Activated CD4-positive, alpha-beta T cell treated with anti-CD3 and anti-CD28 coated beads, Interleukin-2, amount 10 ng/mL, durations not matched to agents 7 days and 5 days (primary cell): Measurements from ENCODE around the gene ANKRD33B. TPM values are rescaled to one million over a fixed set of nuclear protein-coding genes. Genes with fewer than 3 reads are reported as not detected.
A peak's percentile ranks its signal among the peaks of the same experiment; 100 is the strongest.

ENCODE experiments used
- CTCF ChIA-PET: fragments of 350-600 bp; sonication (Branson Sonifier 250); formaldehyde crosslinking; loops from one replicate; lab custom pipeline; 2021; ENCODE audit warnings: antibody characterized with exemption; lab: Charles Lee
- POLR2A ChIA-PET: fragments of 350-600 bp; sonication (Branson Sonifier 250); formaldehyde crosslinking; loops from one replicate; lab custom pipeline; 2021; ENCODE audit warnings: antibody characterized with exemption; lab: Charles Lee
- DNase-seq: peaks from one replicate; pipeline ENCODE4 v3.0.0-alpha.2; 2020
- H3K27ac Mint-ChIP-seq: one replicate; pipeline ENCODE4 v1.8.0; 2021; ENCODE audit warnings: mild to moderate bottlenecking, moderate library complexity, mixed read lengths
- H3K27me3 Mint-ChIP-seq: one replicate; pipeline ENCODE4 v1.8.0; 2021; ENCODE audit warnings: mixed read lengths
- H3K36me3 Mint-ChIP-seq: one replicate; pipeline ENCODE4 v1.8.0; 2021; ENCODE audit warnings: low read depth, mixed read lengths
- H3K4me1 Mint-ChIP-seq: one replicate; pipeline ENCODE4 v1.8.0; 2021; ENCODE audit warnings: mixed read lengths
- H3K4me3 Mint-ChIP-seq: one replicate; pipeline ENCODE4 v1.8.0; 2021; ENCODE audit warnings: mild to moderate bottlenecking, moderate library complexity, mixed read lengths
- H3K9me3 Mint-ChIP-seq: one replicate; pipeline ENCODE4 v1.8.0; 2021; ENCODE audit warnings: mixed read lengths
- total RNA-seq, 2 experiments: library from RNA; stranded (reverse); gene quantifications; one replicate each; pipeline ENCODE4 v1.2.3, GENCODE V29; 2021

The ANKRD33B gene
- total RNA-seq, 2 experiments from 2014 or later: 3.2 to 3.7 TPM

DNA sequence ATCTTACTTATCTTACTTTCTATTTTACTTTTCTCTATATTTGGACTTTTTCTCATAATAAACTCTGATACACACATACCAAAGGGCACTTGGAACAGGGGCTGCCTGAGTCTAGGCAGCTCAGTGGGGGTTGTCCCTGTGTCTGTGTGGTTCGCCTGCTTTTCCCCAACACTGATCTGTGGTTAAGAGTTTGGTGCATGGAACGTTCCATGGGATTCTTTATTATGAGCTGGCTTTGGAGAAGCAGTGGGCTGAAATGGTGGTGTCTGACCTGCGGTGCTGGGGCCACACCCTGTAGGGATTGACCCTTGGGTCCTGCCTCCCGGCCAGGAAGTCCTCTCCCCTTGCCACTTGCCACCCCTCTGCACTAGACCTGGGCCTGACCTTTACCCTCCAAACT, 47.4 kb downstream of the ANKRD33B start:
- H3K27ac Mint-ChIP-seq: no peak overlapping the region
- peaks cover 12% of the 10 kb centered on the region for H3K4me1 Mint-ChIP-seq
- no peaks in the 10 kb centered on the region for H3K36me3 Mint-ChIP-seq
- DNase-seq: no peak
- H3K9me3 Mint-ChIP-seq: no peaks in the 10 kb centered on the region
- ChIA-PET CTCF (interaction anchor here (1.4 kb wide), 1 partner anchor 16 kb away, joined by 4 read pairs; no protein-coding TSS in a partner anchor), POLR2A (no interaction called here)
- no peaks in the 10 kb centered on the region for H3K27me3 Mint-ChIP-seq
- H3K4me3 Mint-ChIP-seq: no peak overlapping the region

DNA sequence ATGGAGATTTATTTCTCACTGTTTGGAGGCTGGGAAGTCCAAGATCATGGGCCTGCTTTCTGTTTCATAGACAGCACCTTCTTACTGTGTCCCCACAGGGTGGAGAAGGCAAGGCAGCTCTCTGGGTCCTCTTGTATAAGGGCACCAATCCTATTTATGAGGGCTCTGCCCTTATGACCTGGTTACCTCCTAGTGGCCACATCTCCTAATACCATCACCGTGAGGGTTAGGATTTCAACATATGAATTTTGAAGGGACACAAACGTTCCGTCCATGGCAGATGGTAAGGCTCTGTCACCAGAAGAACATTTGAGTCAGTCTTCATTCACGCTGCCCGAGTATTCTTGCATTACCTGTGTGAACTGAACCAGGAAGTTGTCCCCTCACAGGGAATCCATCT, 48.4 kb downstream of the ANKRD33B start:
- Mint-ChIP-seq H3K27ac (no peak overlapping the region), H3K9me3 (no peaks in the 10 kb centered on the region), H3K4me1 (peaks cover 7% of the 10 kb centered on the region), H3K27me3 (no peaks in the 10 kb centered on the region), H3K36me3 (no peaks in the 10 kb centered on the region), H3K4me3 (no peak overlapping the region)
- POLR2A ChIA-PET: no interaction called here
- CTCF ChIA-PET: interaction anchor here (1.4 kb wide), 1 partner anchor 15 kb away, joined by 4 read pairs; no protein-coding TSS in a partner anchor
- DNase-seq: no peak

DNA sequence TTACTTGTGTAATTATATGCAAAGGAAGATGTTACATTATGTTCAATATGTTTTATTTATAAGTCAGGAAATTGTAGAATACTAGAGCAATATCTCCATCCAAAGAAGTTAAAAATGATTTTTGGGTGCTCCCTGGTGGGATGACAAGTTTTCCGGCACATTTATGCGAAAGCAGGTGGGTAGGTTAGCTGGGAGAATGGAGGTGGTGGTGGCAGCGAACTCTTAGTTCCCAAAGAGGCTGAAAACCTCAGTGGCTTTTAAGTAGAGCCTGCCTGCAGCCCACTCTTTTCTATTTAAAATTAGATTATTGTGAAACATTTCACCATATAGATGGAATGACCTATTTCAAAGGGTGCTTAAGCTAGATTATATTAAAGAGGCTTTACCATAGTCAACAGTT, 51.8 kb downstream of the ANKRD33B start:
- no peaks in the 10 kb centered on the region for H3K4me1 Mint-ChIP-seq

DNA sequence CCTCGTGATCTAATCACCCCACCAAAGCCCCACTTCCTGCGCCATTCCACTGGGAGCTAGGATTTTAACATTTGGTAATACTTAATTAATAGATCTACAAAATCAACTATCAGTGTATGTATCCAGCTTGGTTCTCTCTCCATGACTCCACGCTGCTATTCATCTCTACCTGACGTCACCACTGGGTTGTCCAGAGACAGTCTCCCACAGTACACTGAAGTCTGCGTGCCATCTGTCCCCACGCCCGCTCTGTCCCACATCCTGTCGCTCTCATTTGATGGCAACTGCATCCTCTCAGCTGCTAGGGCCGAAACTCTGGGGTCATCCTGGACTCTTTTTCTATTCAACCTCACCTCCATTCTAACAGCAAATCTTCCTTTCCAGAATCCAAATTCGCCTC, 53.2 kb downstream of the ANKRD33B start:
- no peaks in the 10 kb centered on the region for H3K9me3 Mint-ChIP-seq
- no peaks in the 10 kb centered on the region for H3K27me3 Mint-ChIP-seq
- no peak overlapping the region for H3K27ac Mint-ChIP-seq
- no peak overlapping the region for H3K4me3 Mint-ChIP-seq
- DNase-seq: no peak
- peaks cover 4% of the 10 kb centered on the region for H3K36me3 Mint-ChIP-seq
- CTCF ChIA-PET: interaction anchor here (2.1 kb wide), 1 partner anchor 10 kb away, joined by 6 read pairs; no protein-coding TSS in a partner anchor
- H3K4me1 Mint-ChIP-seq: peaks cover 5% of the 10 kb centered on the region
- POLR2A ChIA-PET: no interaction called here

More for the DNA sequence above, 51.8 kb downstream of the ANKRD33B start:
- ChIA-PET POLR2A (no interaction called here), CTCF (interaction anchor here (1.4 to 2.1 kb wide), 2 partner anchors 10 to 12 kb away, joined by 4 to 6 read pairs; no protein-coding TSS in a partner anchor)
- Mint-ChIP-seq H3K27me3 (no peaks in the 10 kb centered on the region), H3K4me3 (no peak overlapping the region), H3K27ac (no peak overlapping the region), H3K36me3 (peaks cover 4% of the 10 kb centered on the region), H3K9me3 (no peaks in the 10 kb centered on the region)
- DNase-seq: no peak

DNA sequence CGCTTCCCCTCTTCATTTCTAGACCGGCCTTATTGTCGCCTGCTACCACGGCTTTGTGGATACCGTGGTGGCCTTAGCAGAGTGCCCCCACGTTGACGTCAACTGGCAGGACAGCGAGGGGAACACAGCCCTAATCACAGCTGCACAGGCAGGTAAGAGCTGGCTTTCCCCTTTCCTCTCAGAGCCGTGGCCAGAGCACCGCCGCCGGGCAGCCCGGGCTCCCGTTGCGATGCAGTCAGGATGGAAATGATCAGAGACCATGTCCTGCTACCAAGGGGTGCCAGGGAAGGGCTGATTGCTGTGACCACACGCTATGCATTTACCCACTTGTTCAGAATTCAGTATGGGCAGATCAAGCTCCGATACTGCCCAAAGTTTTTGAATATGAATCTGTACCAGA, 54.4 kb downstream of the ANKRD33B start:
- no peaks in the 10 kb centered on the region for H3K27me3 Mint-ChIP-seq
- CTCF ChIA-PET: interaction anchor here (0.7 to 1.6 kb wide), 2 partner anchors 9 to 14 kb away, joined by 3 to 4 read pairs; no protein-coding TSS in a partner anchor
- H3K27ac Mint-ChIP-seq: no peak overlapping the region
- H3K4me1 Mint-ChIP-seq: peaks cover 6% of the 10 kb centered on the region
- POLR2A ChIA-PET: no interaction called here
- H3K4me3 Mint-ChIP-seq: no peak overlapping the region
- no peak for DNase-seq
- no peaks in the 10 kb centered on the region for H3K9me3 Mint-ChIP-seq
- H3K36me3 Mint-ChIP-seq: peaks cover 4% of the 10 kb centered on the region

DNA sequence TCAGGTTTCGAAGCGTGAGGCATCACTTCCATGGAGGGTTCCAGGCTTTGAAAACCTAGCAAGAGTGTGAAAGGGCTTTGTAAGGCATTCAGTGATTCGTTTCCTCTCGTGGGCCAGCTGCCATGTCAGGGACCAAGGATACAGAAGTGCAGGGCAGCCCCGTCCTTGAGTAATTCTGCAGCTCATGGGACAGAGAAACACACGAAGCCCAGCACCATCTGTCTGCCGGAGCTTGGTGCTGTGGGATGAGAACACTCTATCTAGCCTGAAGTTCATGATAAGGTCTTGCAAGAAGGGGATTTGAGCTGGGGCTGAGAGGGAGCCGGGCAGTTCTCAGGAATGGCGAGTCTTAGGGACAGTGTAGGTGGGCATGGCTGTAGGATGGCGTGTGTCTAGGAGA, 55.8 kb downstream of the ANKRD33B start:
- CTCF ChIA-PET: interaction anchor here (1.3 to 1.6 kb wide), 2 partner anchors 8 to 10 kb away, joined by 3 to 4 read pairs; no protein-coding TSS in a partner anchor

DNA sequence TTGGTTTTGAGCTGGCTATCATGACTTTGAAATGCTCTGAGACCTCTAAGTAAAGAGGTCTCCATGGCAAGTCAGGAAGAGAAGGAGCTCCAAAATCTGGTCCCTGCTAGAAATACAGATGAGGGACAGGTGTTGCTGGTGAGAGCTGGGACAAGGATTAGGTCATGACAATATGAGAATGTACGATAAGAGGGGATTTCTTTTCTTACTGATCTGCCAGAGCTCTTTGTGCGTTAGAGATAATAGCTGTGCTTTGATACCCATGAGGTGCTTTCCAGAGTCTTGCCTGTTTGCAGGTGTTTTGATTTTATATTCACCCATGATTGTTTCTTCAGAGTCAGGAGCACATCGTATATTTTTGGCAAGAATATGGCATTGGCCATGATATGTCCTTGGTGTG, 56.5 kb downstream of the ANKRD33B start:
- Mint-ChIP-seq H3K9me3 (no peaks in the 10 kb centered on the region), H3K27ac (no peak overlapping the region), H3K27me3 (no peaks in the 10 kb centered on the region), H3K4me1 (peaks cover 6% of the 10 kb centered on the region), H3K4me3 (no peak overlapping the region), H3K36me3 (peaks cover 4% of the 10 kb centered on the region)
- CTCF ChIA-PET: interaction anchor here (1.3 kb wide), 1 partner anchor 11 kb away, joined by 3 read pairs; no protein-coding TSS in a partner anchor
- POLR2A ChIA-PET: no interaction called here
- no peak for DNase-seq

More for the DNA sequence above, 55.8 kb downstream of the ANKRD33B start:
- no peak overlapping the region for H3K4me3 Mint-ChIP-seq
- H3K27ac Mint-ChIP-seq: no peak overlapping the region
- peaks cover 6% of the 10 kb centered on the region for H3K4me1 Mint-ChIP-seq
- H3K27me3 Mint-ChIP-seq: no peaks in the 10 kb centered on the region
- peaks cover 4% of the 10 kb centered on the region for H3K36me3 Mint-ChIP-seq
- H3K9me3 Mint-ChIP-seq: no peaks in the 10 kb centered on the region
- no peak for DNase-seq
- POLR2A ChIA-PET: no interaction called here

DNA sequence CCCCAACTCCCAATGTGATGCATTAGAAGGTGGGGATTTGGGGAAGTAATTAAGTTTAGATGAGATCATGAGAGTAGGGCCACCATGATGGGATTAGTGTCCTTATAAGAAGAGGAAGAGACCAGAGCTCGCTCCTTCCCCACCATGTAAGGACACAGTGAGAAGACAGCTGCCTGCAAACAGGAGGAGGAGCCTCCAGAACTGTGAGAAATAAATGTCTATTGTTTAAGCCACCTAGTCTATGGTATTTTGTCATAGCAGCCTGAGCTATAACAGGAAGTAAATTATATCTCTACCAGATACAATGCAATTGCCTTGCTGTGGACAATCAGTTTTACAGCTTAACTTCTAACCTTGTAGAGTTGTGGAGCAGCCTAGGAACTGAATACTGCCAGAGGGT, 58.0 kb downstream of the ANKRD33B start:
- H3K27ac Mint-ChIP-seq: peak overlapping the region; percentile 21
- no peaks in the 10 kb centered on the region for H3K9me3 Mint-ChIP-seq
- H3K27me3 Mint-ChIP-seq: no peaks in the 10 kb centered on the region
- peaks cover 6% of the 10 kb centered on the region for H3K4me1 Mint-ChIP-seq
- ChIA-PET CTCF (interaction anchor here (1.4 kb wide), 1 partner anchor 12 kb away, joined by 7 read pairs; no protein-coding TSS in a partner anchor), POLR2A (no interaction called here)
- no peak overlapping the region for H3K4me3 Mint-ChIP-seq
- H3K36me3 Mint-ChIP-seq: peaks cover 4% of the 10 kb centered on the region
- DNase-seq: no peak

DNA sequence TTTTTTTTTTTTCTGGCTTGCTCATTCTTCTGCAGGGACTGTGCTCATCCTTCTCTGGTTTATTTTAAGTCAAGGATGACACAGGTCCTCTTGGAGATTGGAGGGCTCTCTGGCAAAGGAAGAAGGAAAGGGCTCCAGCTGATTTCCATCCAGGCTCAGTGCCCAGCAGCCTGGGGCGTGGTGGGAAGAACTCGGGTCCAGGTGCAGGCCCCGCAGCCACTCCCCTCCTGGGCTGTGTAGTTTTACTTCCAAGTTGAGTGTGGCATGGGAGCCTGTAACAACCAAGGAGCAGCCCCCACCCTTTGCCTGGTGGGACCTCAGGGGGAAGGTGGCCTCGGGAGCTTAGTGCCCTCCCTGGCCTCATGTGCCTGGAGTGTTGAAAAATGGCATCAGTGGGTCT, 58.9 kb downstream of the ANKRD33B start:
- Mint-ChIP-seq H3K4me3 (no peak overlapping the region), H3K27ac (no peak overlapping the region), H3K36me3 (peaks cover 4% of the 10 kb centered on the region), H3K9me3 (no peaks in the 10 kb centered on the region), H3K4me1 (peaks cover 16% of the 10 kb centered on the region), H3K27me3 (no peaks in the 10 kb centered on the region)
- DNase-seq: no peak
- ChIA-PET POLR2A (no interaction called here), CTCF (interaction anchor here (0.6 to 1.4 kb wide), 2 partner anchors 11 to 193 kb away, joined by 4 to 7 read pairs; no protein-coding TSS in a partner anchor)

DNA sequence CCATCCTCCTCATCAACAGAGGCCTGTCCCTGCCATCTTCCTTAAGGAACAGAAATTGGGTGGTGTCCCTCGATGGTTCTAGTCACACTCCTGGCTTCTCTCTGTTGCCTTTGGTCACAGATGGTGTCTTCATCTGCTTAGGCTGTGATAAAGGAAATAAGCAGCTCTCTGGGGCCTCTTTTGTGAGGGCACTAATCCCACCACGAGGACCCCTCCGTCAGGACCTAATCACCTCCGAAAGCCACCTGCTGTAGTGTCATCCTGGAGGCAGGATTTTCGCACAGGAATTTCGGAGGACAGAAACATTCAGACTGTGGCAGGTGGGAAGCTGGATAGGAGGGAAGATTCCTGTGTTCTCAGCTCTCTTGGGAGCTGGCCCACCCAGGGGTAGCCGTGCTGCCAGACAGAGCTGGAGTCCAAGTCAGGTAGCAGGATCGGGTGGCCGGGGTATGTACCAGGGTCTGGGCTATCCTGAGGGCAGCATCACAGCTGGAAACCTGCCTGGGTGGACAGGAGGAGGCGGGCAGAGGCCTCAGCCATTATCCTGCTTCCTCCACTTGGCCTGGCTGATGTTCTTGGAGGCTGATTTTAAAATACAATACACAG, 59.5 kb downstream of the ANKRD33B start:
- no peak overlapping the region for H3K4me3 Mint-ChIP-seq
- peaks cover 4% of the 10 kb centered on the region for H3K36me3 Mint-ChIP-seq
- no peaks in the 10 kb centered on the region for H3K9me3 Mint-ChIP-seq
- H3K27me3 Mint-ChIP-seq: no peaks in the 10 kb centered on the region
- H3K4me1 Mint-ChIP-seq: peaks cover 19% of the 10 kb centered on the region
- DNase-seq: no peak
- no peak overlapping the region for H3K27ac Mint-ChIP-seq
- CTCF ChIA-PET: interaction anchor here (0.6 kb wide), 1 partner anchor 194 kb away, joined by 4 read pairs; no protein-coding TSS in a partner anchor
- POLR2A ChIA-PET: interaction anchor here (0.6 kb wide), 1 partner anchor 9 kb away, joined by 3 read pairs; no protein-coding TSS in a partner anchor

DNA sequence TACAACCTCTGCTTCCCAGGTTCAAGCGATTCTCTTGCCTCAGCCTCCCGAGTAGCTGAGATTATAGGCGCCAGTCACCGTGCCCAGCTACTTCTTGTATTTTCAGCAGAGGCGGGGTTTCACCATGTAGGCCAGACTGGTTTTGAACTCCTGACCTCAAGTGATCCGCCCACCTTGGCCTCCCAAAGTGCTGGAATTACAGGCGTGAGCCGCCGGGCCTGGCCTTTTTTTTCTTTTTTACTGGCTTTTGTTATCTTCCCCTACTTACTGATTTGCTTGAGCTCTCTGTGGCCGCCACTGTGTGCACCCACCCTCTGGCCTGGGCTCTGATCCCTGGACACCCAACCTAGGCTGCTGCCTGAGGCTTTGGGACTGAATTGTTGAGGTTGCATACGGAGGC, 60.3 kb downstream of the ANKRD33B start:
- no peak overlapping the region for H3K27ac Mint-ChIP-seq
- CTCF ChIA-PET: no interaction called here
- no peak for DNase-seq
- H3K36me3 Mint-ChIP-seq: peaks cover 4% of the 10 kb centered on the region
- H3K4me3 Mint-ChIP-seq: no peak overlapping the region
- H3K27me3 Mint-ChIP-seq: peaks cover 2% of the 10 kb centered on the region
- peaks cover 19% of the 10 kb centered on the region for H3K4me1 Mint-ChIP-seq
- POLR2A ChIA-PET: no interaction called here
- H3K9me3 Mint-ChIP-seq: no peaks in the 10 kb centered on the region

DNA sequence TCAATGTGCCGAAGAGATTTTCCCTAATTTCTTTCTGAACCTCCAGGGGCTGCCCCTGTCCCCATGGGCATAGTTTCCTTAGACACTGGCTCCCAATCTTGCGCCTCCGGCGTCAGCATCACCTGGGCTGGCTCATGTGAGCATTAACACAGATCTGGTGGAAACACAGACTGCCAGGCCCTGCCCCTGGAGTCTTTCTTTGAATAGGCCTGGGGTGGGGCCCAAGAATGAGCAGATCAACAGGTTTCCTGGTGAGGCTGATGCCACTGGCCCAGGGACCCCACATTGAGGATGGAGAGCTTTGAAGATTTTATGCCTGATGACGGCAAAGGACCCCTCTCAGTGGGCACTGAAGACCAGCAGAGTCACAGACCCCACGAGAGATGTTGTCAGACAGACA, 60.8 kb downstream of the ANKRD33B start:
- POLR2A ChIA-PET: no interaction called here
- DNase-seq: no peak
- H3K27me3 Mint-ChIP-seq: peaks cover 4% of the 10 kb centered on the region
- CTCF ChIA-PET: interaction anchor here (0.6 to 1.3 kb wide), 2 partner anchors 10 to 121 kb away, joined by 3 to 4 read pairs; no protein-coding TSS in a partner anchor
- no peaks in the 10 kb centered on the region for H3K9me3 Mint-ChIP-seq
- H3K4me3 Mint-ChIP-seq: no peak overlapping the region
- H3K4me1 Mint-ChIP-seq: peaks cover 23% of the 10 kb centered on the region
- H3K27ac Mint-ChIP-seq: no peak overlapping the region
- peaks cover 4% of the 10 kb centered on the region for H3K36me3 Mint-ChIP-seq
